ENCODE results near the gene SSB. TPM values are rescaled to one million over a fixed set of nuclear protein-coding genes. Genes with fewer than 3 reads are reported as not detected.
"Not testable (repeated sequence)": the region's sequence is repeated elsewhere in the genome, so short reads cannot be mapped to it uniquely, and the experiment has no call there.

Gene SSB
- total RNA-seq, 2 experiments from 2014 or later: 112 to 120 TPM

- POLR2A ChIA-PET: interaction anchor here (0.6 to 1.1 kb wide), 2 partner anchors 33 to 58 kb away, joined by 3 to 4 read pairs; no protein-coding TSS in a partner anchor
- Mint-ChIP-seq H3K36me3 (no peaks in the 10 kb centered on the region), H3K4me3 (no peak overlapping the region), H3K9me3 (no peaks in the 10 kb centered on the region), H3K27me3 (peaks cover 4% of the 10 kb centered on the region), H3K4me1 (ENCODE audit: low read depth) (peaks cover 7% of the 10 kb centered on the region), H3K27ac (no peak overlapping the region)
- CTCF ChIA-PET: interaction anchor here (1.0 to 2.0 kb wide), 2 partner anchors 29 to 241 kb away, joined by 3 to 7 read pairs; partner anchors contain the start of gene METTL5
- intact Hi-C loops (cut with micrococcal nuclease): no loop called here
- DNase-seq: no peak
These were observed 3.5 kb upstream of the SSB start for GRCh38 chr2:169795181-169795580.

GRCh38 chr2:169796441-169796840 is 2.2 kb upstream of the SSB start:
- Mint-ChIP-seq H3K36me3 (peaks cover 3% of the 10 kb centered on the region), H3K4me1 (ENCODE audit: low read depth) (peaks cover 13% of the 10 kb centered on the region), H3K9me3 (no peaks in the 10 kb centered on the region), H3K27ac (no peak overlapping the region), H3K27me3 (peaks cover 4% of the 10 kb centered on the region), H3K4me3 (no peak overlapping the region)
- POLR2A ChIA-PET: no interaction called here
- intact Hi-C loops (cut with micrococcal nuclease): no loop called here
- DNase-seq: no peak
- CTCF ChIA-PET: no interaction called here

- no peak overlapping the region for H3K27ac Mint-ChIP-seq
- no peak for DNase-seq
- CTCF ChIA-PET: interaction anchor here (0.6 kb wide), 1 partner anchor 180 kb away, joined by 3 read pairs; no protein-coding TSS in a partner anchor
- no peak overlapping the region for H3K4me3 Mint-ChIP-seq
- H3K27me3 Mint-ChIP-seq: peaks cover 2% of the 10 kb centered on the region
- H3K9me3 Mint-ChIP-seq: no peaks in the 10 kb centered on the region
- peaks cover 12% of the 10 kb centered on the region for H3K36me3 Mint-ChIP-seq
- POLR2A ChIA-PET: interaction anchor here (1.7 kb wide), 1 partner anchor 104 kb away, joined by 4 read pairs; the partner anchor contains the start of genes CFAP210 and PHOSPHO2
- peaks cover 22% of the 10 kb centered on the region for H3K4me1 Mint-ChIP-seq (ENCODE audit: low read depth)
- intact Hi-C loops (cut with micrococcal nuclease): no loop called here
These were observed 1.1 kb upstream of the SSB start for GRCh38 chr2:169797601-169798000.

- H3K4me3 Mint-ChIP-seq: peak overlapping the region; percentile 87
- POLR2A ChIA-PET: interaction anchor here (1.0 to 1.7 kb wide), 8 partner anchors 14 to 226 kb away, joined by 3 to 9 read pairs (median 3); partner anchors contain the start of genes CFAP210, METTL5, PHOSPHO2 and UBR3
- intact Hi-C loops (cut with micrococcal nuclease): loop anchor here (1.0 to 2.0 kb wide), 7 partner anchors 28 to 319 kb away; partner anchors contain the start of genes BBS5, CFAP210, FASTKD1 and KLHL23
- peak overlapping the region; percentile 90 for H3K27ac Mint-ChIP-seq
- CTCF ChIA-PET: interaction anchor here (0.6 to 0.7 kb wide), 2 partner anchors 180 to 1563 kb away, joined by 3 read pairs; no protein-coding TSS in a partner anchor
- H3K36me3 Mint-ChIP-seq: peaks cover 12% of the 10 kb centered on the region
- H3K27me3 Mint-ChIP-seq: peaks cover 2% of the 10 kb centered on the region
- no peak for DNase-seq
- peaks cover 25% of the 10 kb centered on the region for H3K4me1 Mint-ChIP-seq (ENCODE audit: low read depth)
- H3K9me3 Mint-ChIP-seq: no peaks in the 10 kb centered on the region
These were observed 314 bp upstream of the SSB start for GRCh38 chr2:169798397-169798717.

GRCh38 chr2:169803480-169803879 is 4.8 kb downstream of the SSB start:
- peaks cover 21% of the 10 kb centered on the region for H3K4me1 Mint-ChIP-seq (ENCODE audit: low read depth)
- H3K27me3 Mint-ChIP-seq: no peaks in the 10 kb centered on the region
- no peaks in the 10 kb centered on the region for H3K9me3 Mint-ChIP-seq
- no peak for DNase-seq
- intact Hi-C loops (cut with micrococcal nuclease): no loop called here
- H3K27ac Mint-ChIP-seq: no peak overlapping the region
- POLR2A ChIA-PET: interaction anchor here (0.6 to 1.5 kb wide), 2 partner anchors 21 to 923 kb away, joined by 4 read pairs; partner anchors contain the start of gene METTL5
- peaks cover 34% of the 10 kb centered on the region for H3K36me3 Mint-ChIP-seq
- CTCF ChIA-PET: interaction anchor here (0.8 to 1.2 kb wide), 4 partner anchors 22 to 73 kb away, joined by 3 read pairs; no protein-coding TSS in a partner anchor
- no peak overlapping the region for H3K4me3 Mint-ChIP-seq

GRCh38 chr2:169806586-169806985 is 7.9 kb downstream of the SSB start:
- no peak overlapping the region for H3K27ac Mint-ChIP-seq
- peaks cover 12% of the 10 kb centered on the region for H3K4me1 Mint-ChIP-seq (ENCODE audit: low read depth)
- H3K36me3 Mint-ChIP-seq: peaks cover 49% of the 10 kb centered on the region
- H3K27me3 Mint-ChIP-seq: no peaks in the 10 kb centered on the region
- CTCF ChIA-PET: interaction anchor here (0.9 kb wide), 1 partner anchor 18 kb away, joined by 4 read pairs; the partner anchor contains the start of gene METTL5
- DNase-seq: no peak
- POLR2A ChIA-PET: no interaction called here
- intact Hi-C loops (cut with micrococcal nuclease): no loop called here
- H3K4me3 Mint-ChIP-seq: no peak overlapping the region
- H3K9me3 Mint-ChIP-seq: no peaks in the 10 kb centered on the region

GRCh38 chr2:169808221-169808620 is 9.6 kb downstream of the SSB start:
- ChIA-PET POLR2A (interaction anchor here (1.2 kb wide), 1 partner anchor 16 kb away, joined by 3 read pairs; no protein-coding TSS in a partner anchor), CTCF (interaction anchor here (0.6 to 1.0 kb wide), 2 partner anchors 14 to 17 kb away, joined by 3 read pairs; partner anchors contain the start of gene METTL5)
- no peak overlapping the region for H3K4me3 Mint-ChIP-seq
- intact Hi-C loops (cut with micrococcal nuclease): no loop called here
- H3K27ac Mint-ChIP-seq: no peak overlapping the region
- H3K4me1 Mint-ChIP-seq (ENCODE audit: low read depth): no peaks in the 10 kb centered on the region
- no peaks in the 10 kb centered on the region for H3K9me3 Mint-ChIP-seq
- no peaks in the 10 kb centered on the region for H3K27me3 Mint-ChIP-seq
- DNase-seq: no peak
- H3K36me3 Mint-ChIP-seq: peaks cover 47% of the 10 kb centered on the region

- Mint-ChIP-seq H3K4me3 (no peak overlapping the region), H3K27ac (no peak overlapping the region), H3K9me3 (peaks cover 13% of the 10 kb centered on the region), H3K36me3 (peaks cover 60% of the 10 kb centered on the region), H3K4me1 (ENCODE audit: low read depth) (peaks cover 24% of the 10 kb centered on the region), H3K27me3 (no peaks in the 10 kb centered on the region)
- POLR2A ChIA-PET: interaction anchor here (0.5 to 1.2 kb wide), 2 partner anchors 13 to 153 kb away, joined by 3 to 4 read pairs; no protein-coding TSS in a partner anchor
- no peak for DNase-seq
- intact Hi-C loops (cut with micrococcal nuclease): no loop called here
- CTCF ChIA-PET: interaction anchor here (0.8 to 1.4 kb wide), 3 partner anchors 9 to 48 kb away, joined by 3 to 13 read pairs (median 3); partner anchors contain the start of gene METTL5
These were observed 17.2 kb downstream of the SSB start for GRCh38 chr2:169815849-169816248.

- peak overlapping the region; percentile 13 for H3K27ac Mint-ChIP-seq
- DNase-seq; H3K4me3 Mint-ChIP-seq; intact Hi-C loops (cut with micrococcal nuclease); CTCF ChIA-PET; POLR2A ChIA-PET; H3K27me3 Mint-ChIP-seq: not testable (repeated sequence)
- peaks cover 32% of the 10 kb centered on the region for H3K4me1 Mint-ChIP-seq (ENCODE audit: low read depth)
- peaks cover 58% of the 10 kb centered on the region for H3K36me3 Mint-ChIP-seq
- peaks cover 13% of the 10 kb centered on the region for H3K9me3 Mint-ChIP-seq
These were observed 18.3 kb downstream of the SSB start for GRCh38 chr2:169816961-169817360.

- Mint-ChIP-seq H3K36me3 (peaks cover 57% of the 10 kb centered on the region), H3K9me3 (peaks cover 13% of the 10 kb centered on the region), H3K4me1 (ENCODE audit: low read depth) (peaks cover 34% of the 10 kb centered on the region)
- intact Hi-C loops (cut with micrococcal nuclease); H3K27me3 Mint-ChIP-seq; H3K27ac Mint-ChIP-seq; H3K4me3 Mint-ChIP-seq; DNase-seq: not testable (repeated sequence)
- ChIA-PET POLR2A (interaction anchor here (2.0 kb wide), 1 partner anchor 11 kb away, joined by 8 read pairs; the partner anchor contains the start of gene UBR3), CTCF (interaction anchor here (0.6 kb wide), 1 partner anchor 41 kb away, joined by 3 read pairs; no protein-coding TSS in a partner anchor)
These were observed 18.7 kb downstream of the SSB start for GRCh38 chr2:169817369-169817768.

GRCh38 chr2:169818241-169818640 is 19.6 kb downstream of the SSB start:
- Mint-ChIP-seq H3K36me3 (peaks cover 60% of the 10 kb centered on the region), H3K9me3 (peaks cover 13% of the 10 kb centered on the region), H3K4me1 (ENCODE audit: low read depth) (peaks cover 42% of the 10 kb centered on the region), H3K27ac (no peak overlapping the region), H3K4me3 (no peak overlapping the region), H3K27me3 (no peaks in the 10 kb centered on the region)
- POLR2A ChIA-PET: interaction anchor here (2.0 kb wide), 1 partner anchor 10 kb away, joined by 8 read pairs; the partner anchor contains the start of gene UBR3
- intact Hi-C loops (cut with micrococcal nuclease): no loop called here
- CTCF ChIA-PET: interaction anchor here (1.0 kb wide), 1 partner anchor 9 kb away, joined by 3 read pairs; the partner anchor contains the start of gene UBR3
- no peak for DNase-seq

GRCh38 chr2:169819106-169819505 is 20.4 kb downstream of the SSB start:
- no peak for DNase-seq
- Mint-ChIP-seq H3K36me3 (peaks cover 61% of the 10 kb centered on the region), H3K27ac (peak overlapping the region; percentile 49), H3K4me1 (ENCODE audit: low read depth) (peaks cover 50% of the 10 kb centered on the region), H3K4me3 (no peak overlapping the region), H3K27me3 (no peaks in the 10 kb centered on the region), H3K9me3 (peaks cover 13% of the 10 kb centered on the region)
- CTCF ChIA-PET: interaction anchor here (1.0 kb wide), 1 partner anchor 8 kb away, joined by 3 read pairs; the partner anchor contains the start of gene UBR3
- intact Hi-C loops (cut with micrococcal nuclease): no loop called here
- POLR2A ChIA-PET: interaction anchor here (2.0 kb wide), 1 partner anchor 9 kb away, joined by 8 read pairs; the partner anchor contains the start of gene UBR3

All from activated CD4-positive, alpha-beta memory T cell treated with anti-CD3 and anti-CD28 coated beads for 36 hours (primary cell).